Stomach smooth muscle (tissue), 2 donors: ENCODE results near the gene SOD1.
"Not testable (repeated sequence)": the region's sequence is repeated elsewhere in the genome, so short reads cannot be mapped to it uniquely, and the experiment has no call there.

Source experiments
- H3K27ac ChIP-seq: one replicate; pipeline ENCODE4 v1.7.0; 2013; ENCODE audit warnings: mild to moderate bottlenecking, low read length, inconsistent platforms
- H3K27me3 ChIP-seq, 2 donors: one replicate each; pipeline ENCODE4 v1.7.0; 2013; ENCODE audit warnings: low read length in 2 of 2; ENCODE audit not compliant: insufficient read depth in 2 of 2, control insufficient read depth in 1 of 2
- H3K36me3 ChIP-seq, 2 donors: one replicate each; pipeline ENCODE4 v1.7.0; 2013; ENCODE audit warnings: low read length in 2 of 2; ENCODE audit not compliant: control insufficient read depth in 2 of 2, insufficient read depth in 2 of 2
- H3K4me1 ChIP-seq: one replicate; pipeline ENCODE4 v1.7.0; 2013; ENCODE audit warnings: low read length; ENCODE audit not compliant: control insufficient read depth, insufficient read depth
- H3K4me3 ChIP-seq, 2 donors: one replicate each; pipeline ENCODE4 v1.7.0; 2013; ENCODE audit warnings: low read length in 2 of 2
- H3K9ac ChIP-seq, 2 donors: one replicate each; pipeline ENCODE4 v1.7.0; 2013; ENCODE audit warnings: low read length in 2 of 2, mild to moderate bottlenecking in 1 of 2
- H3K9me3 ChIP-seq, 2 donors: one replicate each; pipeline ENCODE4 v1.7.0; 2013; ENCODE audit warnings: low read length in 2 of 2; ENCODE audit not compliant: control insufficient read depth in 2 of 2
- donor health status: healthy.
- donor health status: Pancreatic carcinoma.

Gene SOD1

GRCh38 chr21:31629972-31630711, 29.4 kb upstream of the SOD1 start:
- Histone ChIP-seq H3K36me3 (no peaks in the 10 kb centered on the region), H3K9ac (no peak overlapping the region), H3K4me1 (no peaks in the 10 kb centered on the region), H3K27me3 (no peaks in the 10 kb centered on the region), H3K27ac (no peak overlapping the region), H3K9me3 (no peaks in the 10 kb centered on the region), H3K4me3 (no peak overlapping the region)

GRCh38 chr21:31631881-31632280, 27.6 kb upstream of the SOD1 start:
- H3K27ac ChIP-seq, H3K4me1 ChIP-seq, H3K4me3 ChIP-seq, H3K36me3 ChIP-seq, H3K9ac ChIP-seq, H3K9me3 ChIP-seq, H3K27me3 ChIP-seq: not testable (repeated sequence)

- no peaks in the 10 kb centered on the region for H3K9me3 ChIP-seq
- H3K27ac ChIP-seq = no peak overlapping the region
- H3K27me3 ChIP-seq = no peaks in the 10 kb centered on the region
- H3K36me3 ChIP-seq = no peaks in the 10 kb centered on the region
- no peak overlapping the region for H3K4me3 ChIP-seq
- H3K4me1 ChIP-seq = no peaks in the 10 kb centered on the region
- no peak overlapping the region for H3K9ac ChIP-seq
These were observed 24.5 kb upstream of the SOD1 start for GRCh38 chr21:31634993-31635392.

- Histone ChIP-seq H3K9ac (no peak overlapping the region), H3K4me1 (no peaks in the 10 kb centered on the region), H3K36me3 (no peaks in the 10 kb centered on the region), H3K27ac (no peak overlapping the region), H3K4me3 (no peak overlapping the region), H3K27me3 (no peaks in the 10 kb centered on the region), H3K9me3 (no peaks in the 10 kb centered on the region)
These were observed 22.6 kb upstream of the SOD1 start for GRCh38 chr21:31636874-31637273.

GRCh38 chr21:31641416-31641922, 18.0 kb upstream of the SOD1 start:
- Histone ChIP-seq H3K9me3 (no peaks in the 10 kb centered on the region), H3K9ac (no peak overlapping the region), H3K4me3 (no peak overlapping the region), H3K4me1 (no peaks in the 10 kb centered on the region), H3K27ac (no peak overlapping the region), H3K27me3 (no peaks in the 10 kb centered on the region), H3K36me3 (no peaks in the 10 kb centered on the region)

GRCh38 chr21:31644643-31645042, 14.8 kb upstream of the SOD1 start:
- Histone ChIP-seq H3K36me3 (no peaks in the 10 kb centered on the region), H3K9me3 (no peaks in the 10 kb centered on the region), H3K27ac (no peak overlapping the region), H3K4me1 (no peaks in the 10 kb centered on the region), H3K4me3 (no peak overlapping the region), H3K9ac (no peak overlapping the region), H3K27me3 (no peaks in the 10 kb centered on the region)

- Histone ChIP-seq H3K9ac (no peak overlapping the region), H3K27me3 (no peaks in the 10 kb centered on the region), H3K9me3 (no peaks in the 10 kb centered on the region), H3K4me1 (no peaks in the 10 kb centered on the region), H3K36me3 (no peaks in the 10 kb centered on the region), H3K27ac (no peak overlapping the region), H3K4me3 (no peak overlapping the region)
These were observed 11.8 kb upstream of the SOD1 start for GRCh38 chr21:31647650-31648049.

- H3K9me3 ChIP-seq = no peaks in the 10 kb centered on the region
- H3K4me3 ChIP-seq = no peak overlapping the region
- H3K27me3 ChIP-seq = no peaks in the 10 kb centered on the region
- H3K9ac ChIP-seq = no peak overlapping the region
- H3K4me1 ChIP-seq = no peaks in the 10 kb centered on the region
- no peaks in the 10 kb centered on the region for H3K36me3 ChIP-seq
- H3K27ac ChIP-seq = no peak overlapping the region
These were observed 8.6 kb upstream of the SOD1 start for GRCh38 chr21:31650930-31651329.

DNA sequence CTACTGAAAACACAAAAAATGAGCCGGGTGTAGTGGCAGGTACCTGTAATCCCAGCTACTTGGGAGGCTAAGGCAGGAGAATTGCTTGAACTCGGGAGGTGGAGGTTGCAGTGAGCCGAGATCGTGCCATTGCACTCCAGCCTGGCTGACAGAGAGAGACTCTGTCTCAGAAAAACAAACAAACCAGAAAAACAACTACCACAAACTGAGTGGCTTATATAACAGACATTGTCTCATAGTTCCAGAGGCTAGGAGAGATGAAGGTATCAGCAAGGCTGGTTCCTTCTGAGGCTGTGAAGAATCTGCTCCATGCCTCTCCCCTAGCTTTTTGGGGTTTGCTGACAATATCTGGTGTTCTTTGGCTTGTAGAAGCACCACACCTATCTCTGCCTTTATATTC, 8.0 kb upstream of the SOD1 start:
- not testable (repeated sequence) for H3K4me1 ChIP-seq, H3K27me3 ChIP-seq, H3K4me3 ChIP-seq, H3K9ac ChIP-seq, H3K27ac ChIP-seq, H3K36me3 ChIP-seq, H3K9me3 ChIP-seq

DNA sequence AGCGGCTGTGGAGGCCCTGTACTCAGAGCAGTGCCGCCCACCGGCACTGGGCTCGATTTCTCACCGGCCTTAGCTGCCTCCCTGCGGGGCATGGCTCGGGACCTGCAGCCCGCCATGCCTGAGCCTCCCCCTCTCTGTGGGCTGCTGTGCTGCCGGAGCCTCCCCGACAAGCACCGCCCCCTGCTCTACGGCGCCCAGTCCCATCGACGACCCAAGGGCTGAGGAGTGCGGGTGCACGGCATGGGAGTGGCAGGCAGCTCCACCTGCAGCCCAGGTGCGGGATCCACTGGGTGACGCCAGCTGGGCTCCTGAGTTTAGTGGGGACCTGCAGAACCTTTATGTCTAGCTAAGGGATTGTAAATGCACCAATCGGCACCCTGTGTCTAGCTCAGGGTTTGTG, 5.2 kb upstream of the SOD1 start:
- Histone ChIP-seq H3K9ac (no peak overlapping the region), H3K4me3 (no peak overlapping the region), H3K9me3 (no peaks in the 10 kb centered on the region), H3K27me3 (no peaks in the 10 kb centered on the region), H3K36me3 (no peaks in the 10 kb centered on the region), H3K4me1 (peaks cover 3% of the 10 kb centered on the region), H3K27ac (no peak overlapping the region)

DNA sequence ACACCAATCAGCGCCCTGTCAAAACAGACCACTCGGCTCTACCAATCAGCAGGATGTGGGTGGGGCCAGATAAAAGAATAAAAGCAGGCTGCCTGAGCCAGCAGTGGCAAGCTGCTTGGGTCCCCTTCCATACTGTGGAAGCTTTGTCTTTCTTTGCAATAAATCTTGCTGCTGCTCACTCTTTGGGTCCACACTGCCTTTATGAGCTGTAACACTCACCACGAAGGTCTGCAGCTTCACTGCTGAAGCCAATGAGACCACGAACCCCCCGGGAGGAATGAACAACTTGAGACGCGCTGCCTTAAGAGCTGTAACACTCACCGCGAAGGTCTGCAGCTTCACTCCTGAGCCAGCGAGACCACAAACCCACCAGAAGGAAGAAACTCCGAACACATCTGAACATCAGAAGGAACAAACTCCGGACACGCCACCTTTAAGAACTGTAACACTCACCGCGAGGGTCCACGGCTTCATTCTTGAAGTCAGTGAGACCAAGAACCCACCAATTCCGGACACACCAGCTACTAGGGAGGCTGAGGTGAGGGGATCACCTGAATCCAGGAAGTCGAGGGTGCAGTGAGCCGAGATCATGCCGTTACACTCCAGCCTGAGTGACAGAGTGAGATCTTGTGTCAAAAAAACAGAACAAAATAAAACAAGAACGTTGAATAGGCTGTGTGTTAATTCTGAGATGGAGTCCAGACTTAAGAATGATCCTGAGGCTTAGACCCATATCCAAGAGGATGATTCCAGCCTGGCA, 4.5 kb upstream of the SOD1 start:
- H3K27ac ChIP-seq, H3K9ac ChIP-seq, H3K4me1 ChIP-seq, H3K4me3 ChIP-seq, H3K27me3 ChIP-seq, H3K9me3 ChIP-seq, H3K36me3 ChIP-seq: not testable (repeated sequence)
